Measurements from ENCODE around the gene BAG1.

BAG1 gene

GRCh38 chr9:33264473-33265177 is at the start of gene BAG1, which contains the start of gene CHMP5:
Gene BAG1, minus strand, starts transcription at chr9:33264708.
Gene CHMP5, plus strand, starts transcription at chr9:33265049. Its CDS starts 30 bp downstream, at chr9:33265079.
- Mint-ChIP-seq H3K4me3 (peak within 1 kb of the TSS; percentile 96), H3K9me3 (no peaks in the 10 kb centered on the region), H3K27me3 (no peaks in the 10 kb centered on the region), H3K36me3 (ENCODE audit: low read depth) (peaks cover 60% of the 10 kb centered on the region), H3K4me1 (peaks cover 52% of the 10 kb centered on the region), H3K27ac (peak within 1 kb of the TSS; percentile 95)
- peak; percentile 100 for DNase-seq
- peak; percentile 92 for ATAC-seq

- H3K4me3 Mint-ChIP-seq = no peak overlapping the region
- H3K36me3 Mint-ChIP-seq (ENCODE audit: low read depth) = peaks cover 74% of the 10 kb centered on the region
- H3K27ac Mint-ChIP-seq = peak overlapping the region; percentile 76
- DNase-seq (no peak), ATAC-seq (peak; percentile 77)
- peaks cover 26% of the 10 kb centered on the region for H3K4me1 Mint-ChIP-seq
- no peaks in the 10 kb centered on the region for H3K27me3 Mint-ChIP-seq
- H3K9me3 Mint-ChIP-seq = no peaks in the 10 kb centered on the region
Observed at GRCh38 chr9:33311953-33312352, 47.4 kb upstream of the BAG1 start.

- DNase-seq (no peak), ATAC-seq (no peak)
- Mint-ChIP-seq H3K27ac (peak overlapping the region; percentile 49), H3K4me3 (no peak overlapping the region), H3K9me3 (no peaks in the 10 kb centered on the region), H3K36me3 (ENCODE audit: low read depth) (peaks cover 72% of the 10 kb centered on the region), H3K4me1 (peaks cover 26% of the 10 kb centered on the region), H3K27me3 (no peaks in the 10 kb centered on the region)
Observed at GRCh38 chr9:33310748-33311147, 46.2 kb upstream of the BAG1 start.

- H3K4me3 Mint-ChIP-seq = no peak overlapping the region
- ATAC-seq = no peak
- H3K36me3 Mint-ChIP-seq (ENCODE audit: low read depth) = peaks cover 66% of the 10 kb centered on the region
- DNase-seq = no peak
- H3K9me3 Mint-ChIP-seq = no peaks in the 10 kb centered on the region
- no peaks in the 10 kb centered on the region for H3K27me3 Mint-ChIP-seq
- peaks cover 26% of the 10 kb centered on the region for H3K4me1 Mint-ChIP-seq
- H3K27ac Mint-ChIP-seq = peak overlapping the region; percentile 49
Observed at GRCh38 chr9:33309903-33310302, 45.4 kb upstream of the BAG1 start.

- peak overlapping the region; percentile 35 for H3K4me3 Mint-ChIP-seq
- ATAC-seq (no peak), DNase-seq (no peak)
- H3K9me3 Mint-ChIP-seq = no peaks in the 10 kb centered on the region
- H3K36me3 Mint-ChIP-seq (ENCODE audit: low read depth) = peaks cover 58% of the 10 kb centered on the region
- no peaks in the 10 kb centered on the region for H3K27me3 Mint-ChIP-seq
- no peak overlapping the region for H3K27ac Mint-ChIP-seq
- peaks cover 26% of the 10 kb centered on the region for H3K4me1 Mint-ChIP-seq
Observed at GRCh38 chr9:33307067-33307466, 42.6 kb upstream of the BAG1 start.

- no peaks in the 10 kb centered on the region for H3K27me3 Mint-ChIP-seq
- no peak overlapping the region for H3K4me3 Mint-ChIP-seq
- H3K27ac Mint-ChIP-seq = no peak overlapping the region
- DNase-seq (no peak), ATAC-seq (peak; percentile 98)
- H3K9me3 Mint-ChIP-seq = no peaks in the 10 kb centered on the region
- peaks cover 54% of the 10 kb centered on the region for H3K36me3 Mint-ChIP-seq (ENCODE audit: low read depth)
- peaks cover 18% of the 10 kb centered on the region for H3K4me1 Mint-ChIP-seq
Observed at GRCh38 chr9:33306037-33306436, 41.5 kb upstream of the BAG1 start.

GRCh38 chr9:33304362-33304761 is 39.9 kb upstream of the BAG1 start:
- H3K4me3 Mint-ChIP-seq = no peak overlapping the region
- ATAC-seq = no peak
- no peak overlapping the region for H3K27ac Mint-ChIP-seq
- peaks cover 50% of the 10 kb centered on the region for H3K36me3 Mint-ChIP-seq (ENCODE audit: low read depth)
- H3K9me3 Mint-ChIP-seq = no peaks in the 10 kb centered on the region
- peaks cover 11% of the 10 kb centered on the region for H3K4me1 Mint-ChIP-seq
- H3K27me3 Mint-ChIP-seq = no peaks in the 10 kb centered on the region
- no peak for DNase-seq

- Mint-ChIP-seq H3K4me1 (peaks cover 46% of the 10 kb centered on the region), H3K27ac (no peak overlapping the region), H3K36me3 (ENCODE audit: low read depth) (peaks cover 63% of the 10 kb centered on the region), H3K4me3 (no peak overlapping the region), H3K9me3 (no peaks in the 10 kb centered on the region), H3K27me3 (no peaks in the 10 kb centered on the region)
- ATAC-seq (no peak), DNase-seq (no peak)
Observed at GRCh38 chr9:33300546-33300945, 36.0 kb upstream of the BAG1 start.

- peak overlapping the region; percentile 79 for H3K27ac Mint-ChIP-seq
- no peaks in the 10 kb centered on the region for H3K9me3 Mint-ChIP-seq
- ATAC-seq = peak; percentile 48
- DNase-seq = no peak
- H3K36me3 Mint-ChIP-seq (ENCODE audit: low read depth) = peaks cover 75% of the 10 kb centered on the region
- peaks cover 72% of the 10 kb centered on the region for H3K4me1 Mint-ChIP-seq
- peak overlapping the region; percentile 60 for H3K4me3 Mint-ChIP-seq
- no peaks in the 10 kb centered on the region for H3K27me3 Mint-ChIP-seq
Observed at GRCh38 chr9:33297432-33297831, 32.9 kb upstream of the BAG1 start.

GRCh38 chr9:33295571-33295970 is 31.1 kb upstream of the BAG1 start:
- Mint-ChIP-seq H3K9me3 (no peaks in the 10 kb centered on the region), H3K36me3 (ENCODE audit: low read depth) (peaks cover 80% of the 10 kb centered on the region), H3K4me3 (peak overlapping the region; percentile 64), H3K4me1 (peaks cover 91% of the 10 kb centered on the region), H3K27me3 (no peaks in the 10 kb centered on the region), H3K27ac (peak overlapping the region; percentile 72)
- ATAC-seq (peak; percentile 30), DNase-seq (no peak)

- Mint-ChIP-seq H3K4me3 (peak overlapping the region; percentile 13), H3K9me3 (no peaks in the 10 kb centered on the region), H3K4me1 (peaks cover 95% of the 10 kb centered on the region), H3K27ac (peak overlapping the region; percentile 68), H3K27me3 (peaks cover 3% of the 10 kb centered on the region), H3K36me3 (ENCODE audit: low read depth) (peaks cover 81% of the 10 kb centered on the region)
- ATAC-seq (no peak), DNase-seq (no peak)
Observed at GRCh38 chr9:33294670-33295432, 30.3 kb upstream of the BAG1 start.

GRCh38 chr9:33293782-33294181 is 29.3 kb upstream of the BAG1 start:
- ATAC-seq (no peak), DNase-seq (no peak)
- H3K27me3 Mint-ChIP-seq = peaks cover 3% of the 10 kb centered on the region
- peak overlapping the region; percentile 100 for H3K27ac Mint-ChIP-seq
- peaks cover 71% of the 10 kb centered on the region for H3K36me3 Mint-ChIP-seq (ENCODE audit: low read depth)
- no peaks in the 10 kb centered on the region for H3K9me3 Mint-ChIP-seq
- H3K4me3 Mint-ChIP-seq = no peak overlapping the region
- H3K4me1 Mint-ChIP-seq = peaks cover 88% of the 10 kb centered on the region

GRCh38 chr9:33291901-33292300 is 27.4 kb upstream of the BAG1 start:
- Mint-ChIP-seq H3K36me3 (ENCODE audit: low read depth) (peaks cover 52% of the 10 kb centered on the region), H3K27me3 (peaks cover 3% of the 10 kb centered on the region), H3K4me3 (peak overlapping the region; percentile 96), H3K4me1 (peaks cover 80% of the 10 kb centered on the region), H3K27ac (peak overlapping the region; percentile 100), H3K9me3 (no peaks in the 10 kb centered on the region)
- ATAC-seq (no peak), DNase-seq (no peak)

GRCh38 chr9:33291031-33291397 is 26.5 kb upstream of the BAG1 start:
- Mint-ChIP-seq H3K9me3 (no peaks in the 10 kb centered on the region), H3K27me3 (peaks cover 3% of the 10 kb centered on the region), H3K27ac (peak overlapping the region; percentile 100), H3K4me1 (peaks cover 73% of the 10 kb centered on the region), H3K36me3 (ENCODE audit: low read depth) (peaks cover 43% of the 10 kb centered on the region), H3K4me3 (peak overlapping the region; percentile 96)
- DNase-seq (no peak), ATAC-seq (no peak)

Measured in activated naive CD8-positive, alpha-beta T cell treated with anti-CD3 and anti-CD28 coated beads, Interleukin-2, amount 50 U/mL, for 24 hours (primary cell).